Astrocyte (in vitro differentiated cells and primary cell): Measurements from ENCODE around the gene BNIP5. TPM values are rescaled to one million over a fixed set of nuclear protein-coding genes. Genes with fewer than 3 reads are reported as not detected.

Source experiments
- DNase-seq: peaks from one replicate; pipeline ENCODE4 v3.0.0-alpha.2; 2010; ENCODE audit warnings: low read depth
- FAIRE-seq: peaks from 2 replicates; lab custom pipeline; 2011; peaks lifted over from hg19 to GRCh38; lab: Jason Lieb, UNC
- H2AFZ ChIP-seq: 2 replicates; pipeline ENCODE4 v1.6.0; 2012; ENCODE audit warnings: low read depth, low read length, inconsistent platforms
- H3K27ac ChIP-seq: 2 replicates; pipeline ENCODE4 v1.5.1; 2011; ENCODE audit warnings: low read depth, low read length, inconsistent platforms
- H3K27me3 ChIP-seq: 2 replicates; pipeline ENCODE4 v1.6.0; 2011; ENCODE audit warnings: low read length, inconsistent platforms; ENCODE audit not compliant: insufficient read depth
- H3K36me3 ChIP-seq: 2 replicates; pipeline ENCODE4 v1.5.1; 2011; ENCODE audit warnings: low read length, inconsistent platforms; ENCODE audit not compliant: insufficient read depth
- H3K4me1 ChIP-seq: 2 replicates; pipeline ENCODE4 v1.5.1; 2011; ENCODE audit warnings: low read length, inconsistent platforms; ENCODE audit not compliant: insufficient read depth
- H3K4me2 ChIP-seq: 2 replicates; pipeline ENCODE4 v1.6.0; 2012; ENCODE audit warnings: low read length, inconsistent platforms
- H3K4me3 ChIP-seq: 2 replicates; pipeline ENCODE4 v1.5.1; 2011; ENCODE audit warnings: low read depth, mild to moderate bottlenecking, low read length, inconsistent platforms; ENCODE audit not compliant: insufficient read depth
- H3K79me2 ChIP-seq: 2 replicates; pipeline ENCODE4 v1.6.0; 2012; ENCODE audit warnings: mild to moderate bottlenecking, low read length, inconsistent platforms; ENCODE audit not compliant: insufficient read depth
- H3K9ac ChIP-seq: 2 replicates; pipeline ENCODE4 v1.6.0; 2012; ENCODE audit warnings: mild to moderate bottlenecking, low read length, inconsistent platforms
- H3K9me3 ChIP-seq: 2 replicates; pipeline ENCODE4 v1.5.1; 2012; ENCODE audit warnings: low read depth, mild to moderate bottlenecking, low read length, inconsistent platforms; ENCODE audit not compliant: insufficient read depth
- H4K20me1 ChIP-seq: 2 replicates; pipeline ENCODE4 v1.6.0; 2012; ENCODE audit warnings: low read length, inconsistent platforms; ENCODE audit not compliant: insufficient read depth
- H3K27ac Mint-ChIP-seq: one replicate; pipeline ENCODE4 v1.8.0; 2021; ENCODE audit warnings: mild to moderate bottlenecking, mixed read lengths; ENCODE audit not compliant: unreplicated experiment
- H3K27me3 Mint-ChIP-seq: one replicate; pipeline ENCODE4 v1.8.0; 2021; ENCODE audit warnings: low read depth, mixed read lengths; ENCODE audit not compliant: unreplicated experiment
- H3K36me3 Mint-ChIP-seq: one replicate; pipeline ENCODE4 v1.8.0; 2021; ENCODE audit warnings: low read depth, mixed read lengths; ENCODE audit not compliant: unreplicated experiment
- H3K4me1 Mint-ChIP-seq: one replicate; pipeline ENCODE4 v1.8.0; 2021; ENCODE audit warnings: low read depth, mixed read lengths; ENCODE audit not compliant: unreplicated experiment
- H3K4me3 Mint-ChIP-seq: one replicate; pipeline ENCODE4 v1.8.0; 2021; ENCODE audit warnings: mild to moderate bottlenecking, moderate library complexity, mixed read lengths; ENCODE audit not compliant: unreplicated experiment
- H3K9me3 Mint-ChIP-seq: one replicate; pipeline ENCODE4 v1.8.0; 2021; ENCODE audit warnings: mild to moderate bottlenecking, mixed read lengths; ENCODE audit not compliant: unreplicated experiment
- EZH2 ChIP-seq: IDR thresholded peaks from 2 replicates; pipeline ENCODE4 v1.6.1; 2012; ENCODE audit warnings: mild to moderate bottlenecking, low read length, inconsistent platforms; ENCODE audit not compliant: insufficient read depth
- total RNA-seq: library from RNA; stranded (reverse); gene quantifications from 2 replicates; pipeline ENCODE4 v1.2.1, GENCODE V29; 2021
- TF ChIP-seq, protein P1 (sequence below): IDR thresholded peaks from 2 replicates; pipeline ENCODE4 v1.5.1; 2011; ENCODE audit warnings: low read depth, mild to moderate bottlenecking, inconsistent platforms, low read length, moderate library complexity; ENCODE audit not compliant: insufficient read depth

BNIP5 gene
- total RNA-seq, 1 donor from 2014 or later = not detected

DNA sequence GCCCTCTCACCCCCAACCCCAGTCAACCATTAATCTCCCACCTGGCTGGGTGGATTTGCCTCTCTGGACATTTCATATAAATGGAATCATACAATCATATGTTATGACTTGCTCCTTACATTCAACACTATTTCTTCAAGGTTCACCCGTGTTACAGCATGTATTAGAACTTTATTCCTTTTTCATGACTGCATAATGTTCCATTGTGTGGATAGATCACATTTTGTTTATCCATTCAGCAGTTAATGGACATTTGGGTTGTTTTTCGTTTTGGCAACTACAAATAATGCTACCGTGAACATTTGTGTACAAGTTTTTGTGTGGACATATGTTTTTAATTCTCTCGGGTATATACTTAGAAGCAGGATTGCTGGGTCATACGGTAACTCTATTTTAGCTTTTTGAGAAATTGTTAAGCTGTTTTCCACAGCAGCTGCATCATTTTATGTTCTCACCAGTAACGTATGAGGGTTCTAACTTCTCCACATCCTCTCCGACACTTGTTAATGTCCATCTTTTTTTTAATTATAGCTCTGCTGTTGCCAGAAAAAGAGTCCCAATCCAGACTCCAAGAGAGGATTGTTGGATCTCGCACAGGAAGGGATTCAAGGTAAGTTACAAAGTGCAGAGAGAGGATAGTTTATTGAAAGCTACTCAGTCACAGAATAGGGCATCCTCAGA is 15.9 kb upstream of the BNIP5 start:
- Histone ChIP-seq H3K36me3 (no peaks in the 10 kb centered on the region), H3K79me2 (no peaks in the 10 kb centered on the region), H3K27ac (peak overlapping the region; percentile 96), H3K27me3 (no peaks in the 10 kb centered on the region), H3K4me3 (no peak overlapping the region), H4K20me1 (no peaks in the 10 kb centered on the region), H3K9ac (no peak overlapping the region), H3K9me3 (no peaks in the 10 kb centered on the region), H3K4me2 (no peak overlapping the region), H2AFZ (no peak overlapping the region), H3K4me1 (peaks cover 23% of the 10 kb centered on the region)
- Mint-ChIP-seq H3K27ac (no peak overlapping the region), H3K9me3 (peaks cover 5% of the 10 kb centered on the region), H3K4me1 (peaks cover 25% of the 10 kb centered on the region), H3K27me3 (no peaks in the 10 kb centered on the region), H3K4me3 (no peak overlapping the region), H3K36me3 (peaks cover 2% of the 10 kb centered on the region)
- no peak for FAIRE-seq
- no peak for DNase-seq
- no peak for TF ChIP-seq EZH2
- TF ChIP-seq, protein P1, sequence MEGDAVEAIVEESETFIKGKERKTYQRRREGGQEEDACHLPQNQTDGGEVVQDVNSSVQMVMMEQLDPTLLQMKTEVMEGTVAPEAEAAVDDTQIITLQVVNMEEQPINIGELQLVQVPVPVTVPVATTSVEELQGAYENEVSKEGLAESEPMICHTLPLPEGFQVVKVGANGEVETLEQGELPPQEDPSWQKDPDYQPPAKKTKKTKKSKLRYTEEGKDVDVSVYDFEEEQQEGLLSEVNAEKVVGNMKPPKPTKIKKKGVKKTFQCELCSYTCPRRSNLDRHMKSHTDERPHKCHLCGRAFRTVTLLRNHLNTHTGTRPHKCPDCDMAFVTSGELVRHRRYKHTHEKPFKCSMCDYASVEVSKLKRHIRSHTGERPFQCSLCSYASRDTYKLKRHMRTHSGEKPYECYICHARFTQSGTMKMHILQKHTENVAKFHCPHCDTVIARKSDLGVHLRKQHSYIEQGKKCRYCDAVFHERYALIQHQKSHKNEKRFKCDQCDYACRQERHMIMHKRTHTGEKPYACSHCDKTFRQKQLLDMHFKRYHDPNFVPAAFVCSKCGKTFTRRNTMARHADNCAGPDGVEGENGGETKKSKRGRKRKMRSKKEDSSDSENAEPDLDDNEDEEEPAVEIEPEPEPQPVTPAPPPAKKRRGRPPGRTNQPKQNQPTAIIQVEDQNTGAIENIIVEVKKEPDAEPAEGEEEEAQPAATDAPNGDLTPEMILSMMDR = no peak

DNA sequence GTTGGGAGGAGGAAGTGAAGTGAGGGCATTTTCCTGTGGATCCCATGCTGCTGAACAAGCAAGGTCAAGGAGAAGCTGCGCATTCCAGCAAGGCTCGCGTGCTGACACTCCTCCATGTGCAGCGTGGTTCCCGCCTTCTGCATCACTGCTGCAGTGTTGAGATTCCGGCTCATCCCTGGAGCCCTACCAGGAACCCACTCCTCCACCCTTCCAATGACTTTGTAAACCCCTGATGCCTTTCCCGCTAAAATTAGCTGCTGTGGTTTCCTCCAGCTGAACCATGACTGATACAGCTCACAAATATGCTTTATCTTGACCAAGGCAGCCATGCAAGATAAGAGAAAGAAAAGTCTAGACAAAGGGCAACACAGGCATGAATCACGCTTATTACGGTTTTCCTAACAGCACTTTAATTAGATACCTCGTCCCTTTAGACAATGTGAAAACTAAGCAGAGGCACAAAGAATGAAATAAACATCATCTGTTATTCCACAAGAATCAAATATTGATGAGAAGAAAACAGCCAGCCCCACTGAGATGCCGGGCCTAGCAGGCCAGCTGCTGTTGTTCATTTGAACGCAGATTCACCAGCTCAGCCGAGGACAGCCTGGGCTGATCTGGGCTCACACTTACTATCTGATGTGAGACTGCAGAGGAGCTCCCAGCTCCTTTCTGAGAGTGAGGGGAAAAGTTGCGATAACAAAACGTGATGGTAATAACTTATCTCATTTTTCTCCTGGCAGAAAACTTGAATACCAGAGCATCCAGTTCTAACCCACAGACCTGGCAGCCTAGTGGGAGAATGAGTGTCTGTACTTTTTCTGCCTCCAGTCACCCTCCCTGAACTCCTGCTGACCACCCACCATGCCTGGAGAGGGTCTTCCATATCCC is 14.2 kb upstream of the BNIP5 start:
- H3K27ac Mint-ChIP-seq = peak overlapping the region; percentile 98
- H3K4me1 Mint-ChIP-seq = peaks cover 25% of the 10 kb centered on the region
- Histone ChIP-seq H3K27ac (peak overlapping the region; percentile 96), H2AFZ (no peak overlapping the region), H3K9me3 (no peaks in the 10 kb centered on the region), H3K4me3 (no peak overlapping the region), H3K9ac (peak overlapping the region; percentile 83), H3K36me3 (no peaks in the 10 kb centered on the region), H3K79me2 (no peaks in the 10 kb centered on the region), H3K4me1 (peaks cover 23% of the 10 kb centered on the region), H3K4me2 (peak overlapping the region; percentile 67), H3K27me3 (no peaks in the 10 kb centered on the region), H4K20me1 (no peaks in the 10 kb centered on the region)
- no peak for TF ChIP-seq EZH2
- TF ChIP-seq, protein P1 = no peak
- peaks cover 5% of the 10 kb centered on the region for H3K9me3 Mint-ChIP-seq
- FAIRE-seq (peak; percentile 96), DNase-seq (peak; percentile 100)
- H3K27me3 Mint-ChIP-seq = no peaks in the 10 kb centered on the region
- H3K36me3 Mint-ChIP-seq = peaks cover 2% of the 10 kb centered on the region
- H3K4me3 Mint-ChIP-seq = no peak overlapping the region
